Endothelial cell of umbilical vein (primary cell): ENCODE data around the gene GPN1. TPM values are rescaled to one million over a fixed set of nuclear protein-coding genes. Genes with fewer than 3 reads are reported as not detected.

Source experiments
- BruUV-seq: library from RNA; stranded (reverse); fragments of 400-500 nt; replicated peaks from 2 replicates; lab custom pipeline; 2021; lab: Mats Ljungman, UMichigan
- CTCF ChIA-PET: fragments of 300-600, 350-600 bp; sonication (Branson Sonifier 250); formaldehyde crosslinking; loops from one replicate; lab custom pipeline; 2021; ENCODE audit warnings: antibody characterized with exemption, inconsistent platforms; lab: Charles Lee
- POLR2A ChIA-PET: fragments of 300-600, 350-600 bp; sonication (Branson Sonifier 250); formaldehyde crosslinking; loops from one replicate; lab custom pipeline; 2021; ENCODE audit warnings: antibody characterized with exemption, inconsistent platforms; lab: Charles Lee
- DNase-seq: peaks from one replicate; pipeline ENCODE4 v3.0.0-alpha.2; 2011; ENCODE audit warnings: low read depth, low spot score
- FAIRE-seq: peaks from 2 replicates; lab custom pipeline; 2011; peaks lifted over from hg19 to GRCh38; lab: Jason Lieb, UNC
- H2AFZ ChIP-seq: 2 replicates; pipeline ENCODE4 v1.6.0; 2012; ENCODE audit warnings: low read depth, low read length, control low read depth, inconsistent platforms
- H3K27ac ChIP-seq: 2 replicates; pipeline ENCODE4 v1.5.1; 2011; ENCODE audit warnings: low read depth, mild to moderate bottlenecking, control low read depth, low read length, moderate library complexity; ENCODE audit not compliant: insufficient read depth
- H3K27me3 ChIP-seq, 2 experiments: 2 replicates each; pipeline versions ENCODE4 v1.6.0 to v1.6.1; 2011; ENCODE audit warnings: low read length in 2 of 2, mixed read lengths in 1 of 2; ENCODE audit not compliant: control insufficient read depth in 2 of 2, insufficient read depth in 2 of 2
- H3K36me3 ChIP-seq, 2 experiments: 2 replicates in 1 of 2; 3 replicates in 1 of 2; pipeline ENCODE4 v1.5.1; 2011; ENCODE audit warnings: low read length in 2 of 2, mild to moderate bottlenecking in 1 of 2, moderate library complexity in 1 of 2; ENCODE audit not compliant: control insufficient read depth in 2 of 2, insufficient read depth in 2 of 2; ENCODE audit errors: extremely low read depth in 1 of 2
- H3K4me1 ChIP-seq: 3 replicates; pipeline ENCODE4 v1.5.1; 2011; ENCODE audit warnings: mild to moderate bottlenecking, low read length; ENCODE audit not compliant: control insufficient read depth, insufficient read depth; ENCODE audit errors: extremely low read depth
- H3K4me2 ChIP-seq: 2 replicates; pipeline ENCODE4 v1.6.1; 2011; ENCODE audit warnings: low read length, control low read depth, mixed read lengths; ENCODE audit not compliant: insufficient read depth
- H3K4me3 ChIP-seq, 3 experiments: fragments of 200-600 bp in 1 of 3; sonication (generic), shearing (Covaris generic) in 1 of 3; replicated peaks in 1 of 3; 2 replicates each; pipeline ENCODE4 v1.5.1; 2011 to 2016; ENCODE audit warnings: control low read depth in 3 of 3, low read length in 3 of 3, mild to moderate bottlenecking in 2 of 3, inconsistent platforms in 1 of 3, low read depth in 1 of 3, moderate library complexity in 1 of 3; ENCODE audit not compliant: insufficient read depth in 1 of 3
- H3K79me2 ChIP-seq: 2 replicates; pipeline ENCODE4 v1.6.0; 2012; ENCODE audit warnings: low read length, inconsistent platforms; ENCODE audit not compliant: control insufficient read depth, insufficient read depth
- H3K9ac ChIP-seq: replicated peaks from 2 replicates; pipeline ENCODE3; 2011; ENCODE audit warnings: low read length, control low read depth; ENCODE audit not compliant: insufficient read depth; ENCODE audit errors: extremely low read depth
- H3K9me1 ChIP-seq: replicated peaks from 3 replicates; pipeline ENCODE4 v1.6.0; 2011; ENCODE audit warnings: mild to moderate bottlenecking, low read length; ENCODE audit not compliant: control insufficient read depth, insufficient read depth; ENCODE audit errors: extremely low read depth
- H3K9me3 ChIP-seq: replicated peaks from 2 replicates; pipeline ENCODE4 v1.5.1; 2012; ENCODE audit warnings: low read length, inconsistent platforms; ENCODE audit not compliant: control insufficient read depth, insufficient read depth
- H4K20me1 ChIP-seq: replicated peaks from 2 replicates; pipeline ENCODE3; 2011; ENCODE audit warnings: mild to moderate bottlenecking, low read length; ENCODE audit not compliant: control insufficient read depth, insufficient read depth; ENCODE audit errors: extremely low read depth
- EZH2 ChIP-seq: IDR thresholded peaks from 2 replicates; pipeline ENCODE4 v1.6.1; 2012; ENCODE audit warnings: borderline replicate concordance, low read depth, mild to moderate bottlenecking, moderate library complexity, low read length, inconsistent platforms; ENCODE audit not compliant: severe bottlenecking
- FOS ChIP-seq: IDR thresholded peaks from 2 replicates; pipeline ENCODE4 v1.6.1; 2011; ENCODE audit warnings: mild to moderate bottlenecking, low read length, moderate library complexity, borderline replicate concordance; ENCODE audit not compliant: insufficient read depth
- GATA2 ChIP-seq: IDR thresholded peaks from 2 replicates; pipeline ENCODE4 v1.7.0; 2011; ENCODE audit warnings: low read depth, mild to moderate bottlenecking, moderate library complexity, mixed read lengths, low read length; ENCODE audit not compliant: insufficient read length, insufficient read depth
- JUN ChIP-seq: IDR thresholded peaks from 2 replicates; pipeline ENCODE4 v1.6.1; 2011; ENCODE audit warnings: borderline replicate concordance, low read depth; ENCODE audit not compliant: insufficient read length, insufficient read depth
- MYC ChIP-seq: IDR thresholded peaks from one replicate; pipeline ENCODE4 v1.6.1; 2011; ENCODE audit warnings: mild to moderate bottlenecking, low read depth, low read length
- POLR2A ChIP-seq: IDR thresholded peaks from 2 replicates; pipeline ENCODE4 v1.6.1; 2012; ENCODE audit warnings: low read depth, mild to moderate bottlenecking, control low read depth, low read length
- POLR2AphosphoS5 ChIP-seq: IDR thresholded peaks from 2 replicates; pipeline ENCODE4 v1.6.1; 2012; ENCODE audit warnings: low read depth, mild to moderate bottlenecking, control low read depth, low read length, moderate library complexity; ENCODE audit not compliant: insufficient read depth
- dilution Hi-C: fragments of 300-500 bp; cut with MboI; formaldehyde crosslinking; loops from one replicate; pipeline ENCODE4 v1.15.0; 2019; ENCODE audit warnings: low sequenced_read_pairs; ENCODE audit not compliant: extremely low pct_ligation_motif_present
- intact Hi-C: fragments of 100-400 bp; cut with micrococcal nuclease; formaldehyde crosslinking; loops from one replicate; pipeline ENCODE4 v1.10.0; 2022
- polyA plus RNA-seq, 4 experiments: library from polyadenylated mRNA; depleted of rRNA in 3 of 4; stranded (reverse) in 3 of 4; unstranded in 1 of 4; fragments of >200 nt; gene quantifications; 2 replicates each; pipeline versions ENCODE4 v1.2.1 to v1.2.3, GENCODE V29; 2011 to 2012; ENCODE audit warnings: missing spikeins in 1 of 4
- total RNA-seq: library from RNA; stranded (reverse); gene quantifications from 2 replicates; pipeline ENCODE4 v1.2.3, GENCODE V29; 2021
- TF ChIP-seq, protein P1 (sequence below), 2 donors: IDR thresholded peaks; 1 replicate in 1 of 2; 2 replicates in 1 of 2; pipeline ENCODE4 v1.5.1; 2011; ENCODE audit warnings: low read length in 2 of 2, mild to moderate bottlenecking in 2 of 2, moderate library complexity in 2 of 2, control low read depth in 1 of 2, inconsistent platforms in 1 of 2, low read depth in 1 of 2; ENCODE audit not compliant: insufficient read depth in 1 of 2; ENCODE audit errors: extremely low read depth in 1 of 2
- TF ChIP-seq, protein P2 (sequence below): IDR thresholded peaks from 2 replicates; pipeline ENCODE4 v1.6.1; 2011; ENCODE audit not compliant: insufficient read depth, insufficient read length

GPN1 gene
- total and polyA plus RNA-seq, 2 donors (not counting 3 experiments of a cell fraction or from before 2014, with no cell fraction given): 35.4 to 45.5 TPM

- POLR2A ChIA-PET: no interaction called here
- BruUV-seq: no TSS peak
- Histone ChIP-seq H3K9ac (no peak overlapping the region), H3K27me3 (no peaks in the 10 kb centered on the region), H3K9me1 (no peaks in the 10 kb centered on the region), H3K4me2 (no peak overlapping the region), H3K4me3 (no peak overlapping the region), H3K79me2 (no peaks in the 10 kb centered on the region), H3K9me3 (no peaks in the 10 kb centered on the region), H2AFZ (no peak overlapping the region), H3K27ac (no peak overlapping the region), H3K4me1 (peaks cover 11% of the 10 kb centered on the region), H4K20me1 (no peaks in the 10 kb centered on the region), H3K36me3 (peaks cover 4 to 17% of the 10 kb centered on the region in 2 experiments)
- FAIRE-seq: no peak
- dilution Hi-C loops: no loop called here
- DNase-seq: no peak
- TF ChIP-seq EZH2 (no peak), POLR2A (no peak), MYC (no peak), GATA2 (no peak), JUN (no peak), POLR2AphosphoS5 (no peak), FOS (no peak)
- TF ChIP-seq, protein P1, sequence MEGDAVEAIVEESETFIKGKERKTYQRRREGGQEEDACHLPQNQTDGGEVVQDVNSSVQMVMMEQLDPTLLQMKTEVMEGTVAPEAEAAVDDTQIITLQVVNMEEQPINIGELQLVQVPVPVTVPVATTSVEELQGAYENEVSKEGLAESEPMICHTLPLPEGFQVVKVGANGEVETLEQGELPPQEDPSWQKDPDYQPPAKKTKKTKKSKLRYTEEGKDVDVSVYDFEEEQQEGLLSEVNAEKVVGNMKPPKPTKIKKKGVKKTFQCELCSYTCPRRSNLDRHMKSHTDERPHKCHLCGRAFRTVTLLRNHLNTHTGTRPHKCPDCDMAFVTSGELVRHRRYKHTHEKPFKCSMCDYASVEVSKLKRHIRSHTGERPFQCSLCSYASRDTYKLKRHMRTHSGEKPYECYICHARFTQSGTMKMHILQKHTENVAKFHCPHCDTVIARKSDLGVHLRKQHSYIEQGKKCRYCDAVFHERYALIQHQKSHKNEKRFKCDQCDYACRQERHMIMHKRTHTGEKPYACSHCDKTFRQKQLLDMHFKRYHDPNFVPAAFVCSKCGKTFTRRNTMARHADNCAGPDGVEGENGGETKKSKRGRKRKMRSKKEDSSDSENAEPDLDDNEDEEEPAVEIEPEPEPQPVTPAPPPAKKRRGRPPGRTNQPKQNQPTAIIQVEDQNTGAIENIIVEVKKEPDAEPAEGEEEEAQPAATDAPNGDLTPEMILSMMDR (IDR thresholded peaks at IDR 0.05; ENCODE audit: extremely low read depth in 1 of 2, insufficient read depth in 1 of 2, low read depth in 1 of 2, low read length in 2 of 2): no peak
- TF ChIP-seq, protein P2, sequence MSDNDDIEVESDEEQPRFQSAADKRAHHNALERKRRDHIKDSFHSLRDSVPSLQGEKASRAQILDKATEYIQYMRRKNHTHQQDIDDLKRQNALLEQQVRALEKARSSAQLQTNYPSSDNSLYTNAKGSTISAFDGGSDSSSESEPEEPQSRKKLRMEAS: no peak
- CTCF ChIA-PET: interaction anchor here (0.7 to 1.5 kb wide), 7 partner anchors 11 to 149 kb away, joined by 3 to 5 read pairs (median 3); partner anchors contain the start of genes FNDC4 and IFT172
- intact Hi-C loops: no loop called here
These were observed 7.3 kb upstream of the GPN1 start for GRCh38 chr2:27621524-27621923.
